ENCODE measurements around the gene KNCN. TPM values are rescaled to one million over a fixed set of nuclear protein-coding genes. Genes with fewer than 3 reads are reported as not detected.
A peak's percentile ranks its signal among the peaks of the same experiment; 100 is the strongest.

KNCN gene
- total RNA-seq, 2 experiments from 2014 or later = not detected

DNA sequence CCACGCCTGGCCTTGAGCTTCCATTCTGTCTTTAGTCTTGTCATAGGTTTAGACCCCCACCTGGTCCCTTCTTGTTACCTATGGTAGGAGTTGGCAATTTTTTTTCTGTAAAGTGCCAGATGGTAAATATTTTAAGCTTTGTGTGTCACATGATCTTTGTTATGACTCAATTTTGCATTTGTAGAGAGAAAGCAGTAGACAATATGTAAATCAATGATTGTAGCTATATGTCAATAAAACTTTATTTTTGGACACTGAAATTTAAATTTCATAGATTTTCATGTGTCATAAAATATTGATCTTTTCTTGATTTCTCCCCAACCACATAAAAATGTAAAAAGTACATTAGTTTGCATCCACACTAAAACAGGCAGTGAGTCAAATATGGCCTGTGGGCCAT, 44.6 kb upstream of the KNCN start:
- H3K4me1 Mint-ChIP-seq (ENCODE audit: low read depth) = peaks cover 64% of the 10 kb centered on the region
- H3K4me3 ChIP-seq (ENCODE audit: low read length) = no peak overlapping the region
- H3K27ac Mint-ChIP-seq = no peak overlapping the region
- no peak overlapping the region for H3K4me3 Mint-ChIP-seq
- intact Hi-C loops (cut with DNase I, micrococcal nuclease) = no loop called here
- ATAC-seq (ENCODE audit: poor library complexity) = no peak
- CTCF ChIA-PET = no interaction called here
- POLR2A ChIA-PET = no interaction called here
- H3K4me1 ChIP-seq (ENCODE audit: insufficient read depth, low read length) = peaks cover 31% of the 10 kb centered on the region
- H3K9me3 ChIP-seq (ENCODE audit: control insufficient read depth in 1 of 2, insufficient read depth in 1 of 2, low read length in 2 of 2) = no peaks in the 10 kb centered on the region
- peaks cover 39% of the 10 kb centered on the region for H3K36me3 Mint-ChIP-seq (ENCODE audit: low read depth)
- no peak for DNase-seq
- H3K27me3 Mint-ChIP-seq = no peaks in the 10 kb centered on the region
- H3K27ac ChIP-seq (ENCODE audit: low read depth in 1 of 2, low read length in 2 of 2) = no peak overlapping the region
- no peaks in the 10 kb centered on the region for H3K27me3 ChIP-seq (ENCODE audit: control insufficient read depth in 1 of 2, insufficient read depth in 2 of 2, low read length in 2 of 2)
- TF ChIP-seq, protein P1, sequence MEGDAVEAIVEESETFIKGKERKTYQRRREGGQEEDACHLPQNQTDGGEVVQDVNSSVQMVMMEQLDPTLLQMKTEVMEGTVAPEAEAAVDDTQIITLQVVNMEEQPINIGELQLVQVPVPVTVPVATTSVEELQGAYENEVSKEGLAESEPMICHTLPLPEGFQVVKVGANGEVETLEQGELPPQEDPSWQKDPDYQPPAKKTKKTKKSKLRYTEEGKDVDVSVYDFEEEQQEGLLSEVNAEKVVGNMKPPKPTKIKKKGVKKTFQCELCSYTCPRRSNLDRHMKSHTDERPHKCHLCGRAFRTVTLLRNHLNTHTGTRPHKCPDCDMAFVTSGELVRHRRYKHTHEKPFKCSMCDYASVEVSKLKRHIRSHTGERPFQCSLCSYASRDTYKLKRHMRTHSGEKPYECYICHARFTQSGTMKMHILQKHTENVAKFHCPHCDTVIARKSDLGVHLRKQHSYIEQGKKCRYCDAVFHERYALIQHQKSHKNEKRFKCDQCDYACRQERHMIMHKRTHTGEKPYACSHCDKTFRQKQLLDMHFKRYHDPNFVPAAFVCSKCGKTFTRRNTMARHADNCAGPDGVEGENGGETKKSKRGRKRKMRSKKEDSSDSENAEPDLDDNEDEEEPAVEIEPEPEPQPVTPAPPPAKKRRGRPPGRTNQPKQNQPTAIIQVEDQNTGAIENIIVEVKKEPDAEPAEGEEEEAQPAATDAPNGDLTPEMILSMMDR (IDR thresholded peaks at IDR 0.05) = no peak
- no peaks in the 10 kb centered on the region for H3K9me3 Mint-ChIP-seq
- peaks cover 27% of the 10 kb centered on the region for H3K36me3 ChIP-seq (ENCODE audit: insufficient read depth, low read length)

DNA sequence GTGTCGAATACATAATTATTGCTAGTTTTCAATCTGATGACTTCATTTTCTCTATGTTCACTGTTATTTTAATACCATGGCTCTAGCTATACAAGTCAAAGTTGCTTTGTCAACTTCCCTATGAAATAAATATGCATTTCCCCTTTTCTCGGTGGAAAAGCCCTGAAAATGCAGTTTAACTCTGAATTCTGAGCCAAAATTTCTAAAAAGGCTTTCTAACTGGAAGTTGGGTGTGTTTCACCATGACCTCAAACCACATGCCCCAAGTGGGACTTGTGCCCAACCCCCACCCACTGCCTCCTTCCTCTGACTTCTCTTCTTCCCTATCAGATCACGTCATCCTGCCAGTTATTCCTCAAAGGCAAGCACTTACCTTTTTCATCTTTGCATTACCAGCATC, 43.7 kb upstream of the KNCN start:
- H3K9me3 Mint-ChIP-seq = no peaks in the 10 kb centered on the region
- ChIA-PET POLR2A (interaction anchor here (0.8 kb wide), 1 partner anchor 13 kb away, joined by 3 read pairs; no protein-coding TSS in a partner anchor), CTCF (interaction anchor here (0.7 kb wide), 1 partner anchor 15 kb away, joined by 3 read pairs; no protein-coding TSS in a partner anchor)
- H3K27me3 ChIP-seq (ENCODE audit: control insufficient read depth in 1 of 2, insufficient read depth in 2 of 2, low read length in 2 of 2) = no peaks in the 10 kb centered on the region
- DNase-seq (peak in 4 of 14 experiments; percentile 26 to 56 (median 50)), ATAC-seq (ENCODE audit: poor library complexity) (no peak)
- peak overlapping the region; percentile 52 for H3K4me3 Mint-ChIP-seq
- H3K4me3 ChIP-seq (ENCODE audit: low read length) = no peak overlapping the region
- H3K9me3 ChIP-seq (ENCODE audit: control insufficient read depth in 1 of 2, insufficient read depth in 1 of 2, low read length in 2 of 2) = no peaks in the 10 kb centered on the region
- H3K36me3 Mint-ChIP-seq (ENCODE audit: low read depth) = peaks cover 49% of the 10 kb centered on the region
- peaks cover 31% of the 10 kb centered on the region for H3K4me1 ChIP-seq (ENCODE audit: insufficient read depth, low read length)
- H3K27ac Mint-ChIP-seq = no peak overlapping the region
- no peak overlapping the region for H3K27ac ChIP-seq (ENCODE audit: low read depth in 1 of 2, low read length in 2 of 2)
- intact Hi-C loops (cut with DNase I, micrococcal nuclease) = no loop called here
- TF ChIP-seq, protein P1 (IDR thresholded peaks at IDR 0.05) = no peak
- peaks cover 36% of the 10 kb centered on the region for H3K36me3 ChIP-seq (ENCODE audit: insufficient read depth, low read length)
- H3K27me3 Mint-ChIP-seq = no peaks in the 10 kb centered on the region
- peaks cover 59% of the 10 kb centered on the region for H3K4me1 Mint-ChIP-seq (ENCODE audit: low read depth)

DNA sequence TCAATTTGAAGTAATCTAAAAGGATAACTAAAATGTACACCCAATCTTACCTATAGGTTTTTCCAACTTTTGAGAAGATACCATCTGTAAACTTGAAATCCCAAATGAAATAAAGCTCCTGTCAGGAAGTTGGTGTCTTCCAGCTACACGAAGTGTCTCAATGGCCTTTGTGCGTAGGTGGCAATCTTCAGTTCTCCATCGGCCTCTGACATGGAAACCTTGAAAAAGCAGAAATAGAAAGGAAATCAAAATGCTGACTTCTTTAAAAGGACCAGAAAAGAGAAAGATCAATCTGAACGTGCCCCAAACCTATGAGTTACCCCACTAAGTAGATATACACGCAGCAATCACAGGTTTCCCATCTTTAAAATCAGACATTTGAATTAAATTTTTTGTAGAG, 42.6 kb upstream of the KNCN start:
- no peaks in the 10 kb centered on the region for H3K9me3 Mint-ChIP-seq
- intact Hi-C loops (cut with DNase I, micrococcal nuclease) = no loop called here
- Histone ChIP-seq H3K4me3 (ENCODE audit: low read length) (no peak overlapping the region), H3K36me3 (ENCODE audit: insufficient read depth, low read length) (peaks cover 44% of the 10 kb centered on the region), H3K27ac (ENCODE audit: low read depth in 1 of 2, low read length in 2 of 2) (no peak overlapping the region), H3K27me3 (ENCODE audit: control insufficient read depth in 1 of 2, insufficient read depth in 2 of 2, low read length in 2 of 2) (no peaks in the 10 kb centered on the region), H3K4me1 (ENCODE audit: insufficient read depth, low read length) (peaks cover 22% of the 10 kb centered on the region), H3K9me3 (ENCODE audit: control insufficient read depth in 1 of 2, insufficient read depth in 1 of 2, low read length in 2 of 2) (no peaks in the 10 kb centered on the region)
- no peak for ATAC-seq (ENCODE audit: poor library complexity)
- ChIA-PET POLR2A (no interaction called here), CTCF (interaction anchor here (1.0 kb wide), 1 partner anchor 9 kb away, joined by 3 read pairs; no protein-coding TSS in a partner anchor)
- H3K36me3 Mint-ChIP-seq (ENCODE audit: low read depth) = peaks cover 59% of the 10 kb centered on the region
- no peak overlapping the region for H3K4me3 Mint-ChIP-seq
- TF ChIP-seq, protein P1 (IDR thresholded peaks at IDR 0.05) = no peak
- no peak overlapping the region for H3K27ac Mint-ChIP-seq
- peaks cover 55% of the 10 kb centered on the region for H3K4me1 Mint-ChIP-seq (ENCODE audit: low read depth)
- no peaks in the 10 kb centered on the region for H3K27me3 Mint-ChIP-seq
- no peak for DNase-seq
